Measurements from ENCODE around the gene LORICRIN.

LORICRIN gene

GRCh38 chr1:153310526-153310925, 51.0 kb downstream of the LORICRIN start:
- no peak overlapping the region for H3K4me3 ChIP-seq (ENCODE audit: low read depth, low read length)
- TF ChIP-seq CTCF (IDR thresholded peaks at IDR 0.05; ENCODE audit: borderline replicate concordance, insufficient read depth, low read depth, low read length), result no peak
